NCI-H128 (cell line): ENCODE results near the gene PCCB.
"Not testable (repeated sequence)": the region's sequence is repeated elsewhere in the genome, so short reads cannot be mapped to it uniquely, and the experiment has no call there.

Experiments used
- DNase-seq: peaks from one replicate; lab custom pipeline; 2025; ENCODE audit not compliant: unreplicated experiment; lab: John Stamatoyannopoulos, UW

Gene PCCB

DNA sequence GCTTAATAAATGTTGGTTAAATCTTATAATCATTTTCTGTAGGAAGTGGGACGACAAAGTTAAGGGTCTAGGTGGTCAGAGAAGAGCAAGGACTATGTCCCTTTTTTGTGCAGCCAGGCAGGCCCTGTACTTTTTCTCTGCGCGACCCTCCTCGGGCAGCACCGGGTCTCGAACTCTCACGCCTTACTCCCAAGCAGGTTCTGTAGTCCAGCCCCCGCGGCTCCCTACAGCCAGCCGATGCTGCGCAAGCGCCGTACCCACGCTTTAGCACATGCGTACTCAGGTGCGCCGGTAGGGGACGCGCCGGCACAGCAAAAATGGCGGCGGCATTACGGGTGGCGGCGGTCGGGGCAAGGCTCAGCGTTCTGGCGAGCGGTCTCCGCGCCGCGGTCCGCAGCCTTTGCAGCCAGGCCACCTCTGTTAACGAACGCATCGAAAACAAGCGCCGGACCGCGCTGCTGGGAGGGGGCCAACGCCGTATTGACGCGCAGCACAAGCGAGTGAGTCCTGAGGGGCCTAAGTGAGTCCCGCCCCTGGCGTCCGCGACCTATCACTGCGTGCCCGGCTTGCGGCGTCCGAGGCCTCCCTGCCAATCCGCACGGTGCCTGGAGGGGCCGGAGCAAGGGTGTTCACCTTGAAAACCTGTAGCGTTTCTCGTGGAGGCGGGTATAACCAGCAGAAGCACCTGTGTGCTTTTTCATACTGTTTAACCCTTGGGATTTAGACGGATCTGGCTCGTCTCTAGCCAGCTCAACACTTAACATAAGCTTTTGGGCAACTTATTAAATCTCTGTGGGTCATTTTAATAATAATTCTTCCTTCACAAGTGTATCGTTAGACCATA is at the start of gene PCCB:
PCCB (plus strand) TSS at position 282 of the 844 bp plus-strand sequence; CDS start at position 318, 36 bp downstream.
- peak; percentile 94 for DNase-seq

DNA sequence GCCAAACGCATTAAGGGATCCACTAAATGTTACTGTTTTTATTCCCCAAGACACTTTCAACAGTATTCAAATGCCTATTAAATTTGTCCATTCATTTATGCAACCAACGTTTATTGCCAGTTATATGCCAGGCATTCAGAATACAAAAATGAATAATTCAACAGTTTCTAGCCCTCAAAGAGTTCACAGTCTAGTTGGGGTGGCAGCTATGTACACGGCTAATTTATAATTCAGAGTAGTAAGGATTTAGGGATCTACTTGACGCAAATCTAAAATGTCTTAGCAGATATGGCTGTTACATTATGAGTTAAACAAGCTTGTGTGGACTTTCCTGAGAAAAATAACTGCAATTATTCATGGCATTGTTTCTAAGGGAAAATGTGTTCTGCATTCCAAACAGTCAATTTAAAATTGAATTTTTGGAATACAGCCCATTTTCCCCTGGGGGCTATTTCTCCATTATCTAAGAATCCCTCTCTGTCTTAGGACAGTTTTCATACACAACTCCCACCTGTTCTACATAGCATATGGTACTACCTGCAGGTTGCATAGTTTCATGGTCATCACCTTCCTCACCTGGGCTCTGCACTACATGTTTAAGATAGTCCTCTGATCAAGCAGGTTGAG is 42.5 kb upstream of the PCCB start:
- DNase-seq = no peak

DNA sequence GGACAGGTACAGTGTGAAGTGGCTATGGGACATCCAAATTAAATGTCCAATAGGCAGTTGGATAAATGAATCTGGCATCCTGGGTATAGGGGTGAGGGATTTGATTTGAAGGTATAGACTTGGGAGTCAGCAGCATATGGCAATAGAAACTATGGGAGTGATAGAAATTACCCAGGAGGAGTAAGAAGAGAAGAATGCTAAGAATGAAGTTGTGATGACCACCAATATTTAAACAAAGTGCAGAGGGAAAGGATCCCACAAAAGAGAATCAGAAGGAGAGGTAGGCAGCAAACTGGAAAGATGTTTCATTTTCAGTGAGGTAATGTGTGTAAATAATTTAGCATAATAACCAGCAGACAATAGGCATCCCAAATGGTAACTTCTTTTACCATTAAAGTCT is 40.2 kb upstream of the PCCB start:
- DNase-seq = no peak

DNA sequence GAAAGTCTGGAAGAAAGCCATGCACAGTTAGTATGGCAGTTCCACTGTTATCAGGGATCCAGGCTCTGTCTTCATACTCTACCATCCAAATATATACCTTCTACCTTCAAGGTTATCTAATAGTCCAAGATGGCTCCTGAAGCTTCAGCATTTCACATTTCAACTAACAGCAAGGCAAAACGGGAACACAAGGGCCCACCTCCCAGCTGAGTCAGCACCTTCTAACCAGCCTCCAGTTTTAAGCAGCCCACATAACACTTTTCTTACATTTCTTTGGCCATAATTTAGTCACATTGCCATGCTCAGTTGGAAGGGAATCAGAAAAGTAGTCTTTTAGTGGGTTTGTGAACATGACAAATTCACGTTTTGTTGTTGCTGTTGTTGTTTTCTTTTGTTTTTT is 38.6 kb upstream of the PCCB start:
- DNase-seq = no peak

DNA sequence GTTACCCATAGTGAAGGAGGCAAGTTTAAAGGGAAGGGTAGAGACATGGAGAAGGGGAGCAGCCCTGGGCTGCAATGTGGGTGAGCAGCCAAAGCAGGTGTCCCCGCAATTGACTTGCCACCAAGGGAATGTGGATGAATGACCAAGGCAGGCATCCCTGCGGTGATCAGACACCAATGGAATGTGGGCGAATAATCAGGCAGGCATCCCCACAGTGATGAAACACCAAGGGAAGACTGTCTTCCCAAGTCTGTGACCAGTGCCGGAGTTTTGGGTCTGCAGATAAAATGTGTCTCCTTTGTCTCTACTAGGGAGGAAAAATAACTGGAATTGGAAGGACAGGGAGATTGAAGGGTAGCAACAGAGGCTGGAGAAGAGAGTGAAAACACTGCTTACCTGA is 27.4 kb upstream of the PCCB start:
- DNase-seq = not testable (repeated sequence)

DNA sequence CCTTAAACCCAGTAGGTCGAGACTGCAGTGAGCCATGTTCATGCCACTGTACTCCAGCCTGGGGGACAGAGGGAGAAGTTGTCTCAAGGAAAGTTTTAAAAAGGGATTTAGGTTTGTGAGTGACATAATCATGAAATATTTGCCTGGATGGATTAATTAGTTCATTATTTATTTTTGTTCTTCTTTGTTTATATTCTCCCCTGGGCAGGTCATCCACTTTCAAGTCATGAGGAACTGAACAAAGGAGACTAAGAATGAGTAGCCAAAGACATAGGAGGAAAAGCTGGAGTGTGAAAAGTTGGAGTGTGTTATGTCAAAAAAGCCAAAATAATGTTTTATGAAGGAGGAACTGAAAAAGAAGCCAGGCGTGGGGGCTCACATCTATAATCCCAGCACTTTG is 17.7 kb upstream of the PCCB start:
- DNase-seq = no peak

DNA sequence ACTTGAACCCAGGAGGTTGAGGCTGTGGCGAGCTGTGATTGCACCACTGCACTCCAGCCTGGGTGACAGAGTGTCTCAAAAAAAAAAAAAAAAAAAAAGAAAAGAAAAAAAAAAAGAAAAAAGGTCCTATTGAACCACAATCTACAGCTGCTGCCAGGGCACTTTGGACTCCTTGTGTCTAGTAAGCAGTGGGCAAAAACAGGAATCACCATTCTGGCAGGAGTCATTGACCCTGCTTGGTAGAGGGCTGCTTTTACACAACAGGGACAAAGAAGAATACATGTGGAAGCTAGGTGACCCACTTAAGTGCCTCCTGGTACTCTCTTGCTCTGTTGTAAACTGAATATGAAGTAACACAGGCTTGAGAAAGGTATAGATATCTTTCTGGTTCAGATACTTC is 14.6 kb upstream of the PCCB start:
- no peak for DNase-seq

DNA sequence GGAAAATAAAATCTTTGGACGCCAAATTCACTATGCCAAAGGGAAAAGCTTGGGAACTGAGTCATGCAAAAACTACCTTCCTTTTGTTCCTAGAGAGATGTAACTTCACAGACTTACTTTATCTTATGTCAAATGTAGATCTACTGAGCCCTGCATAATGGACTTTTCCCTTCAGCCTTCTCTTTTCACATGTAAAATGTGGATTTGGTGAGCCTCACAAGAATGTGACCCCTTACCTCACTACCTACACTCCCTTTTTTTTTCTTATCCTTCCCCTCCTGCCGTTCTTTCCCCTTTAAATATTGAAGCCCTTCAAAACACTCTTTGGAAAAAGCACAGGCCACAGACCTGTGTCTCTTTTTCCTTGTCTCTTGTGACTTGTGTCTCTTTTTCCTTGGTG is 14.0 kb upstream of the PCCB start:
- DNase-seq = no peak

DNA sequence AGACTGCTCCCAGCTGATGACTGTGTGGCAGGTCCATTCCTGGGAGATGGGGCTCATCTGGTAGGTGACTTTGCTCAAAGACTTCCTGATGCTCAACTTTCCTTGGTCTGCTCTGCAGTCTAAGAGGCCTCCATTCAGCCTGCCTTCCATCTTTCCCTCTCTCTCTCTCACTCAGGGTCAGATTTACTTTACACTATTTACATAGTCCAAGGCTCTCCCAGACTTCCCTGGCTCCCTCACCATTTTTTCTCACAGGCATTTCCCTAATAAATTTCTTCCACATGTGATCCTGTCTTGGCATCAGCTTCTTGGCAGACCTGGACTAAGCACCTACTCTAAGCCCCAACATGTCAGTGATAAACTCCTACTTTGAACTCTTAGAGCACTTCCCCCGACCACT is 13.0 kb upstream of the PCCB start:
- no peak for DNase-seq

DNA sequence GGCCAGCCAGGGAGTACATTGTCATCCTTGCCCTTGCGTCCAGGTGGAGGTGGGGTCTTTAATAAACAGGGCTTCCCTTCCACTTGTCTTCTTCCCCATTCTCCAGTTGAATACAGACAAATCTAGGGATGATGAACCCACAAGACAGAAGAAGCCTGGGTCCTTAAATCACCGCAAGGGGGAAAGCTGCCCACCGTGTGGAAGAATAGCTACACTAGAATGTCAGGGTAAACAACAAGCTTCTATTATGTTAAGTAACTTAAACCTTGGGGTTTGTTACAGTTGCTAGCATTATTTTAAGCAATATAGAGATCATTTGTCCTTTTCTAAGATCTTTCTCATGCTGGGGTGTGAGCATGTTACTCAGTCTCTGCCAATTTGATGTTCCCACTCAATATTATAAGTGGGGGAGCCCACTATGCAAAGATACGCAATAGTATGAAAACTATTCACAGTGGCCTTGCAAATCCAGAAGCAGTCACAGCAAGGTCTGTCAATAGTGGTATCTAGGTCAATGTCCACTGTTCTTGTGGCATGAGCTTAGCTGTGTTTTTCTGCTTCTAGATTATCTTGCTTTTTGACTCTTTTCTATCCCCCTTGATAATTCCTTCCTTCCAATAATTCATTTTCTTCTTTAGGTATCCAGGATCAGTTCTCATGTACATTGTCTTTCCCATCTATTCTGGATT is 12.0 kb upstream of the PCCB start:
- no peak for DNase-seq

DNA sequence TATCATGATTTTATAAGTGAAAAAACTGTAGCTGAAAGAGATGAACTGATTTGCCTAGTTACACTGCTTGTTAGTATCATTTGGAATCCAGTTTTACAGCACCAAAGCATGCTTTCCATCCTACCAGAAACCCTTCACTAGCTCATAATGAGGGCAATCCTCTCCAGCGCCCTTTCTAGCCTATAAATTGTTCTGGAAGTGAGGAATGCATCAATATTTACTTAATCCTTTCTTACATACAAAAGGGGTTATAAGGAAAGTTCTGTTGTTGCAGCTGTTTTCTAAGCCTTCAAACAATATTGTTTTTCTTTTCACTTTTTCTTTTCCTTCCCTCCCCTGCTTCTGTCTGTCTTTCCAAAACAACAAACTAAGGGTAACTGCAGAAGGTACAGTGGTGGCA is 11.0 kb upstream of the PCCB start:
- no peak for DNase-seq

DNA sequence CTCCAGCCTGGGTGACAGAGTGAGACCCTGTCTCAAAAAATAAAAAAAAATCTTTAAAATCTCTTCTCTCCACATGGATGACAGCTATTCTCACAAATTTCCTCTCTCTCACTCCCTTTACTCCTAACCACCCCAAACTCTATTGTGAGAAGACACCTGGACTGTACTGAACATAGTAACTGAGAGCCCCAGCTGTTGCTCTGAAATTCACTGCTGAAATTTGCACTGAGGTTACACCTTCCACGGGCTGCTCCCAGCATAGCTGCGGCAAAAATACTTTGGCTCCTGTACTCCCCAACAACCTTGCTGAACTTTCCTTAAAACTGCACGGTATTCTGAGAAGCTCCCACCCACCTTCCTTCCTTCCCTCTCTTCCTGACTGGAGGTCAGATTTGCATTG is 4.4 kb upstream of the PCCB start:
- no peak for DNase-seq

DNA sequence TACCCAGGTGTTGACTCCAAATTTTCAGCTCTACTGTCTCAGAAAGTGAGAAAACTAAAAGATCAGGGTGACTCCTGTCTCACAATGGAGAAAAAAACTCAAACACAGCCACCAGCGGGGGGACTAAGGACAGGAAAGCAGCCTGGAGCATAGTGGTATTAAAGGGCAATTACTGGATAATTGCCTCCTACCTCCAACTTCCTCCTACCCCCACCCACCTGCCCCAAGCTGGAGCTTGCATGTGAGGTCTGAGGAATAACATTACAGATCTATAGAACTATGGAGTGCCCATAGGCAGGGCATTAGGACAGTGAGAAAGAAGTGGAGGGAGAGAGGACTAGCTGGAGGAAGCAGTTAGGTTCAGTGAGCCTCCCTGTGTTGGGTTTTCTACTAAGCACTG is 2.7 kb upstream of the PCCB start:
- DNase-seq = no peak

DNA sequence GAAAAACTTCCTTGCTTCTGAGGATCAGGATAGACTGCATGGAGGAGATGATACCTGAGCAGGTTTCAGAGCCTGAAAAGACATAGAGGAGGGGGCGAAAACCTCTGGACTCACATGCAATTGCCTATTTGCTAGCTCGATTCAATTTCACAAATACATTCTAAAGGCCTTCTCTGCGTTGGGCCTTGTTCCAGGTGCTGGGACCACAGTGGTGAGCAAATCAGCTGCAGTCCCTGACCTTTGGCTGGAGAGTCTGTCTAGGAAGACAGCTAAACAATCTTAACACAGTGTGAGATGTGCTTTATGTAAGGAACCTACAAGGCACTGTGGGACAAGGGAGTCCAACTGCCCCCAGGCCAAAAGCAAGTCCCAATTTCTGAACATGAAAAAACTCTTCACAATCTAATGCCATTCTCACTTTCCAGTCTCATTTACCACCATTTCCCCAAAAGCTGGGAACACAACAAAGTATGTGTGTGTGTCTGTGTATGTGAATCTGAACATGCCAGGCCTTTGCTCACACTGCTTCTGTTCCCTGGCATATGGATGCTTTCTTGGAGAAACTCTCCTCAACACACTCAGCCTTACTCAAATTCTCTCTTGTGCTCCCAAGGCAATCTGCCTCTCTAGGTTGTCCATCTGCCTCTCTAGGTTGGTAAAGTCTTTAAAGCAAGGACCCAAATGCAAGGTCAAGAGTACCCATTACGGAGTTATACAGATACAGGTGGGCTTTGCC is 2.1 kb upstream of the PCCB start:
- no peak for DNase-seq

DNA sequence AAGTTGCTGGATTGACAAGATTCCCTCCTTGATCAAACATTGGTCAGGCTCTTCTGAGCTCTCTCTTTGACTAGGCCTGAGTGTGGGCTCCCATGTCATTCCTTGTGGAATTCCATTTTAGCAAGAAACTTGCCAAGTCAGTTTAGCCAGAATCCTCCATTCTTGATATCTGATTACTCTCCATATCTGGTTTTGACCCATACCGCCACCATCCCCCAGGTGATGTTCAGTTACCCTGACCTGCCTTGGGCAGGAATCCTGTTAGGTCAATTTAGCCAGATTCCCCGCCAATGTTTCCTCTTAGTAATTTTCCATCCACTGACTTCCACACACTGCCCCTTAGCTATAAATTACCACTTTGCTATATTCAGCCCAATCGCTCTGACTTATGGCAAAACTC is 1.0 kb upstream of the PCCB start:
- DNase-seq = no peak

DNA sequence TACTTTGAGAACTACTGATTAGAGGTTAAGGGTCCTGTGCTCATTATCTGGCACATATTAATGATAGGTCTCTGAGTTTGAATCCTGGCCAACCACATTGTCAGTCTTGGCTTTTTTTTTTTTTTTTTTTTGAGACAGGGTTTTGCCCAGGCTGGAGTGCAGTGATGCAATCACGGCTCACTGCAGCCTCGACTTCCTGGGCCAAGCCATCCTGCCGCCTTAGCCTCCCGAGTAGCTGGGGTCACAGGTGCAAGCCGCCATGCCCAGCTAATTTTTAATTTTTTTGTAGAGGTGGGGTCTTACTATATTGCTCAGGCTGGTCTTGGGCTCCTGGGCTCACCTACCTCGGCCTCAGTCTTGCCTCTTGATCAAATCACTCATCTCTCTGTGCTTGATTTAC is 547 bp upstream of the PCCB start:
- DNase-seq = no peak

DNA sequence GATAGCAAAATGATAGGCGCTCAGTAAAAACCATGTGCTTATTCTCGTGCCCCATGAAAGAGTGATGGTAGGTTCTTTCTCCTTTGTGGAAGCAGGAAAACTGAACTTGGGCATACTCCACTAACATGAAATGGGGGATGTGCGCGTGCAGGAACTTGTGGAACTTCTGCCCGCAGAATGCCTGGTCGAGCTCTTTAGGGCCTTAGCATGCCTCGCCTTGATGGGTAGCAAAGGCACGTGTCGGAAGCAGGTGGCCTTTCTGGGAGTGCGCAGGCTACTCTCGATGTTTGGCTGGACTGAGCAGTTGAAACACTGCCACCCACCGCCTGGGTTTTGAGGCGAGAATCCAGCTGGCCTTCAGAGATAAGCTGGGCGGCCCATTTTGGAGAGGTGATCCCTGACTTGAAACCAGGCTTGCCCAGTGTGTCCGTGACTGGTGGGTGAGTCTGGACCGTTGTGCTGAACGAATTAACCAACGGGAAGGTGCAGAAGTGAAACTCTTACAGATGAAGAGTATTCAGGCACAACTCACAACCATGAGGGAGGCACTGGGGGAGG is 842 bp downstream of the PCCB start:
- DNase-seq = peak; percentile 53

DNA sequence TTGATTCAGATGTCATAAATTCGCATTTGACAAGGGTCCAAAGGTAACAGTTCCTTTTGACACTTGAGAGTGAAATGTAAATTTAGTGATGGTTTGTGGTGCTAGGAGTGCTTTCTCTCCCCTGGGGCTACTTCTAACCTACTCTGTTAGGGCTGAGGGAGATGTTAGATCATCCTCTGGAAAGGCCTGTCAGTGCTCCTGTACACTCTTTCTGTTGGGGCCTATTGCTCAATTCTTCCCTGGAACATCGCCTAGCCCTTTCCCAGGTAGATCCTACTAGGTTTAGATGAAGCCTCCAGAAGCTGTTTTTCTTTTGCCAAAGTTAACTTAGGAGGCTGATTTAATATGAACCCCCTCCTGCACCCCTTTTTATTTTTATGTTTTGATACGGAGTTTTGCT is 1.4 kb downstream of the PCCB start:
- DNase-seq = no peak

DNA sequence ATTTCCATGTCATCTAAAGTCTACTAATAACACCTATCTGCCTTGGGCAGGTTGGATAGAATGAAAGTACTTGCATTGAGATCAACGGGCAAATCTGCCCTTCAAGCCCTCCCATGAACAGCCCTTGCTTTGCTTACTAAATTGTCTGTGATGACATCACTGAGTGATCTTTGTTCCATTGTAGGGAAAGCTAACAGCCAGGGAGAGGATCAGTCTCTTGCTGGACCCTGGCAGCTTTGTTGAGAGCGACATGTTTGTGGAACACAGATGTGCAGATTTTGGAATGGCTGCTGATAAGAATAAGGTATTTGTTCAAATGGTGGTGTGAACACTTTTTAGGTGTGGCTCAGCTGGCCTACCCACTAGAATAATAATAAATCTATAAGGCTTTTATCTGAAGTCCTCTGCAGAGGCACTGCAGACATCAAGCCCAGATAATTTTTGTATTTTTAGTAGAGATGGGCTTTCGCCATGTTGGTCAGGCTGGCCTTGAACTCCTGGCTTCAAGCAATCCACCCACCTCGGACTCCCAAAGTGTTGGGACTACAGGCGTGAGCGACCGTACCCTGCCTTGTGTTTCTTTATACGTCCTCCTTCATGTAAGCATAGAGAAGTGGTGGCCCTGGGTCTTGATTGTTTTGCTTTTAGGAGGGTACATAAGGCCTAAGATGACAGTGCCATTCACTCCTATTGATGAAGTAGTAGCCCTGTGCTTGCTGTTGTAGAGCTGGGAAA is 5.7 kb downstream of the PCCB start:
- no peak for DNase-seq

DNA sequence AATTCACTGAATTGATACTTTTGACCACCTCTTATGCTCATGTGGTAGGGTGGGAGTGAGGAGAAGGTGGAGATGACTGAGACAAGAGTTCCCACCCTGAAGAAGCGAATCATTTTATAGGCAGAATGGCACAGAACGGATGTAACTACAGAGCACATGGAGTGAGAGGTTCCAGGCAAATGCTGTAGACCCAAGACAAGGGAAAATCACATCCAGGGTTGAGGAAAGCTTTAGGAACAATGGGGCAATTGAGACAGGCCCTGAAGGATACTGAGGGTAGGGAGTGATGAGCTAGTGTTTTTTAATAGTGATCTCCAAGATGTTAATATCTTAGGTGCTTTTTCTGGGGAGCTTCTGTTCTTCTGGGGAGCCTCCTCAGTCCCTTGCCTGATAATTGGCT is 8.1 kb downstream of the PCCB start:
- DNase-seq = no peak

DNA sequence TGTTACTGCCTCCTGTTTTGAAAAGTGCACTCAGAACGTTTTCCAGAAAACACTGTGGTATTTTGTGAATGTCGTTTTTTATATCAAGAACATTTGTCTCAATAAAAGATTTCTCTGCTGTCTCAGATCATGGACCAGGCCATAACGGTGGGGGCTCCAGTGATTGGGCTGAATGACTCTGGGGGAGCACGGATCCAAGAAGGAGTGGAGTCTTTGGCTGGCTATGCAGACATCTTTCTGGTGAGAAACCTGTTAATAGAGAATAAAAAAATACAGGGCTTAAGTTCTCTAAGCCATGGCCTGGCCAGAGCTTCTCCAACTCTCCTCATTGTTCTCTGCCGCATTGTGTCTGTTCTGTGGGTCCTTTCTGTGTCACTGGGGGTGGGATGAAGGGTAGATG is 11.7 kb downstream of the PCCB start:
- DNase-seq = no peak
